ENCODE results near the gene MMP1.

- TF ChIP-seq, protein P1, sequence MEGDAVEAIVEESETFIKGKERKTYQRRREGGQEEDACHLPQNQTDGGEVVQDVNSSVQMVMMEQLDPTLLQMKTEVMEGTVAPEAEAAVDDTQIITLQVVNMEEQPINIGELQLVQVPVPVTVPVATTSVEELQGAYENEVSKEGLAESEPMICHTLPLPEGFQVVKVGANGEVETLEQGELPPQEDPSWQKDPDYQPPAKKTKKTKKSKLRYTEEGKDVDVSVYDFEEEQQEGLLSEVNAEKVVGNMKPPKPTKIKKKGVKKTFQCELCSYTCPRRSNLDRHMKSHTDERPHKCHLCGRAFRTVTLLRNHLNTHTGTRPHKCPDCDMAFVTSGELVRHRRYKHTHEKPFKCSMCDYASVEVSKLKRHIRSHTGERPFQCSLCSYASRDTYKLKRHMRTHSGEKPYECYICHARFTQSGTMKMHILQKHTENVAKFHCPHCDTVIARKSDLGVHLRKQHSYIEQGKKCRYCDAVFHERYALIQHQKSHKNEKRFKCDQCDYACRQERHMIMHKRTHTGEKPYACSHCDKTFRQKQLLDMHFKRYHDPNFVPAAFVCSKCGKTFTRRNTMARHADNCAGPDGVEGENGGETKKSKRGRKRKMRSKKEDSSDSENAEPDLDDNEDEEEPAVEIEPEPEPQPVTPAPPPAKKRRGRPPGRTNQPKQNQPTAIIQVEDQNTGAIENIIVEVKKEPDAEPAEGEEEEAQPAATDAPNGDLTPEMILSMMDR (IDR thresholded peaks at IDR 0.05): no peak
- no peak for TF ChIP-seq POLR2A (IDR thresholded peaks at IDR 0.05)
Measured at GRCh38 chr11:102843489-102843888, 45.5 kb upstream of the MMP1 start, which contains the start of gene MMP3.

Measured in breast epithelium (tissue), 3 donors.